IMR-90 (cell line): ENCODE data around the gene ZC3H7B. TPM values are rescaled to one million over a fixed set of nuclear protein-coding genes. Genes with fewer than 3 reads are reported as not detected.

Experiments used
- ATAC-seq: fragments of 200-7000 bp; cut with Tn5 transposase; 2 replicates; pipeline ENCODE4 v1.9.1; 2020; ENCODE audit warnings: low read depth, mild to moderate bottlenecking, moderate library complexity
- BruUV-seq: library from RNA; stranded (reverse); fragments of 400-500 nt; replicated peaks from 2 replicates; lab custom pipeline; 2021; lab: Mats Ljungman, UMichigan
- CTCF ChIA-PET: fragments of 300-600 bp; formaldehyde crosslinking; extraction: SDS; loops from one replicate; lab custom pipeline; 2021; ENCODE audit warnings: antibody characterized with exemption; lab: Yijun Ruan, JAX
- POLR2A ChIA-PET: fragments of 300-600 bp; sonication (Branson Sonifier 250); formaldehyde crosslinking; loops from one replicate; lab custom pipeline; 2022; ENCODE audit warnings: antibody characterized with exemption; ENCODE audit not compliant: unreplicated experiment; lab: Charles Lee
- DNase-seq: peaks from one replicate; pipeline ENCODE4 v3.0.0; 2013
- H2AFZ ChIP-seq: replicated peaks from 2 replicates; pipeline ENCODE3; 2013; ENCODE audit warnings: low read length, mild to moderate bottlenecking; ENCODE audit not compliant: poor library complexity
- H2AK5ac ChIP-seq: 2 replicates; pipeline ENCODE4 v1.6.1; 2013; ENCODE audit warnings: low read depth, low read length, inconsistent platforms
- H2AK9ac ChIP-seq: replicated peaks from 2 replicates; pipeline ENCODE3; 2013; ENCODE audit warnings: mild to moderate bottlenecking, low read depth, low read length, moderate library complexity; ENCODE audit not compliant: poor library complexity
- H2BK120ac ChIP-seq: 2 replicates; pipeline ENCODE4 v1.6.1; 2013; ENCODE audit warnings: low read depth, low read length, inconsistent platforms
- H2BK15ac ChIP-seq: 3 replicates; pipeline ENCODE4 v1.6.1; 2013; ENCODE audit warnings: low read depth, low read length, inconsistent platforms
- H2BK20ac ChIP-seq: 2 replicates; pipeline ENCODE4 v1.6.1; 2013; ENCODE audit warnings: low read depth, mild to moderate bottlenecking, inconsistent platforms, low read length, moderate library complexity
- H2BK5ac ChIP-seq: 2 replicates; pipeline ENCODE4 v1.6.1; 2013; ENCODE audit warnings: mild to moderate bottlenecking, low read depth, low read length, inconsistent platforms; ENCODE audit not compliant: poor library complexity, severe bottlenecking
- H3K14ac ChIP-seq: replicated peaks from 2 replicates; pipeline ENCODE4 v1.6.1; 2013; ENCODE audit warnings: low read depth, low read length, inconsistent platforms
- H3K18ac ChIP-seq: 2 replicates; pipeline ENCODE4 v1.6.1; 2013; ENCODE audit warnings: low read depth, low read length, control low read depth
- H3K23ac ChIP-seq: 2 replicates; pipeline ENCODE4 v1.6.1; 2013; ENCODE audit warnings: low read depth, low read length, inconsistent platforms
- H3K27ac ChIP-seq: 2 replicates; pipeline ENCODE4 v1.5.1; 2013; ENCODE audit warnings: mild to moderate bottlenecking, control low read depth, low read length; ENCODE audit not compliant: insufficient read depth
- H3K27me3 ChIP-seq: 2 replicates; pipeline ENCODE4 v1.6.1; 2013; ENCODE audit warnings: low read length; ENCODE audit not compliant: control insufficient read depth, insufficient read depth
- H3K36me3 ChIP-seq: 2 replicates; pipeline ENCODE4 v1.6.1; 2013; ENCODE audit warnings: low read length, mixed read lengths; ENCODE audit not compliant: control insufficient read depth, insufficient read depth
- H3K4ac ChIP-seq: 2 replicates; pipeline ENCODE4 v1.6.1; 2013; ENCODE audit warnings: low read depth, low read length, inconsistent platforms
- H3K4me1 ChIP-seq: 2 replicates; pipeline ENCODE4 v1.6.1; 2013; ENCODE audit warnings: low read length, mixed read lengths; ENCODE audit not compliant: control insufficient read depth, insufficient read depth
- H3K4me2 ChIP-seq: 2 replicates; pipeline ENCODE4 v1.6.1; 2013; ENCODE audit warnings: low read depth, mild to moderate bottlenecking, control low read depth, low read length, moderate library complexity
- H3K4me3 ChIP-seq: 2 replicates; pipeline ENCODE4 v1.5.1; 2013; ENCODE audit warnings: low read depth, mild to moderate bottlenecking, control low read depth, low read length, moderate library complexity; ENCODE audit not compliant: insufficient read depth
- H3K56ac ChIP-seq: 2 replicates; pipeline ENCODE4 v1.6.1; 2013; ENCODE audit warnings: low read length, inconsistent platforms; ENCODE audit not compliant: insufficient read depth; ENCODE audit errors: extremely low read depth
- H3K79me1 ChIP-seq, 2 experiments: 2 replicates each; pipeline ENCODE4 v1.6.1; 2013; ENCODE audit warnings: low read length in 2 of 2, inconsistent platforms in 1 of 2, low read depth in 1 of 2
- H3K9ac ChIP-seq: 2 replicates; pipeline ENCODE4 v1.6.1; 2013; ENCODE audit warnings: low read depth, low read length, control low read depth
- H3K9me1 ChIP-seq: 2 replicates; pipeline ENCODE4 v1.6.1; 2013; ENCODE audit warnings: low read length, inconsistent platforms; ENCODE audit not compliant: insufficient read depth
- H3K9me3 ChIP-seq: 2 replicates; pipeline ENCODE4 v1.6.1; 2013; ENCODE audit warnings: low read length; ENCODE audit not compliant: control insufficient read depth, insufficient read depth
- H4K20me1 ChIP-seq: 2 replicates; pipeline ENCODE4 v1.6.1; 2013; ENCODE audit warnings: low read length, inconsistent platforms; ENCODE audit not compliant: insufficient read depth
- H4K5ac ChIP-seq: 2 replicates; pipeline ENCODE4 v1.6.1; 2013; ENCODE audit warnings: mild to moderate bottlenecking, low read depth, low read length, control low read depth
- H4K8ac ChIP-seq, 2 experiments: 2 replicates each; pipeline ENCODE4 v1.6.1; 2013; ENCODE audit warnings: low read depth in 2 of 2, low read length in 2 of 2, control low read depth in 1 of 2, inconsistent platforms in 1 of 2
- H4K91ac ChIP-seq: 2 replicates; pipeline ENCODE4 v1.6.1; 2013; ENCODE audit warnings: low read depth, low read length, inconsistent platforms; ENCODE audit not compliant: insufficient read depth
- NFE2L2 ChIP-seq: fragments of 150-350 bp; IDR thresholded peaks from 2 replicates; pipeline ENCODE4 v1.6.1; 2016; ENCODE audit warnings: low read depth, mild to moderate bottlenecking, low read length
- RCOR1 ChIP-seq: IDR thresholded peaks from 2 replicates; pipeline ENCODE4 v1.6.1; 2012; ENCODE audit warnings: mild to moderate bottlenecking, low read length, improper control_type of control experiment; ENCODE audit not compliant: insufficient replicate concordance
- WGBS, 2 experiments: methylation state at CpG; one replicate each; pipeline versions ENCODE4 v1.1.5 to v1.1.7; 2013; ENCODE audit warnings: missing lambda C conversion rate in 2 of 2; ENCODE audit not compliant: insufficient read length in 1 of 2; ENCODE audit errors: extremely low coverage in 2 of 2; 5-methylcytosine and 5-hydroxymethylcytosine counted together
- dilution Hi-C: fragments of 300-500 bp; cut with HindIII; formaldehyde crosslinking; loops from one replicate; pipeline ENCODE4 v1.14.3; 2018; ENCODE audit warnings: low sequenced_read_pairs; ENCODE audit not compliant: unreplicated experiment
- in situ Hi-C: fragments of 300-500 bp; cut with MboI; formaldehyde crosslinking; loops from 3 replicates; pipeline ENCODE4 v1.14.3; 2019; ENCODE audit warnings: low sequenced_read_pairs, inconsistent platforms, mixed read lengths
- intact Hi-C: fragments of 100-400 bp; cut with micrococcal nuclease; formaldehyde crosslinking; loops from 2 replicates; pipeline ENCODE4 v1.10.0; 2022
- polyA plus RNA-seq, 3 experiments: library from polyadenylated mRNA; depleted of rRNA; stranded (reverse); fragments of >200 nt; gene quantifications; 2 replicates each; pipeline ENCODE4 v1.2.3, GENCODE V29; 2012; ENCODE audit warnings: low replicate concordance in 1 of 3
- total RNA-seq: library from RNA; depleted of rRNA; stranded (reverse); fragments of >200 nt; gene quantifications from 2 replicates; pipeline ENCODE4 v1.2.3, GENCODE V29; 2012

The ZC3H7B gene
- total and polyA plus RNA-seq, 2 of the 4 experiments (the other 2 are of a cell fraction) = 37.6 to 72.3 TPM

DNA sequence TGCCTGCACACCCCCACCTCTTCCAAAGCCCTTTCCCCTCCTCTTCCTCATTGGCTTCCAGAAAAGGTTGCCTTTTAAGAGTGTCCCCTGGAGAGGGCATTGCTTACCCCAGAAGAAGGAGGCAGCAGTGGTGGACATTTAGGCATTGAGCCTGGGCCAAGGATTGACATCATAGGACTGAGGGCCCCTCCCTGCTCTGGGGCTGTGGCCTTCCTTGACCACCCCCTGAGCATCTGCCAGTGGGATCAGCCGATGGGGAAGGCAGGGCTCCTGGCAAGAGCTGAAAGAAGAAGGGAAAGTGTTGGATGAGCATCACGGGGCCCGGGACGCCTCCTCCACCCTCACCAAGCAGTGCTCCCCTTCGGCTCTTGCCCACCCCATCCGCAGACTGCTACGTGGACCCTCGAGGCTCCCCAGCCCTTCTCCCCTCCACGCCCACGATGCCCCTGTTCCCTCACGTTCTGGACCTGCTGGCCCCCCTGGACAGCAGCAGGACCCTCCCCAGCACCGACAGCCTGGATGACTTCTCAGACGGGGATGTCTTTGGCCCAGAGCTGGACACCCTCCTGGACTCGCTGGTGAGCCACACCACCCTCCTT is 37.4 kb downstream of the ZC3H7B start:
- Histone ChIP-seq H2BK120ac (no peak overlapping the region), H4K20me1 (0 out of 2 replicates have a peak, but pooled peaks cover 4% of the 10 kb centered on the region), H3K9me1 (peaks cover 8% of the 10 kb centered on the region; the same call in 1 of the 2 replicates), H2BK15ac (no peak overlapping the region), H3K4ac (no peak overlapping the region), H3K27ac (no peak overlapping the region), H2BK20ac (no peak overlapping the region), H3K9me3 (no peaks in the 10 kb centered on the region), H4K5ac (no peak overlapping the region), H2AK9ac (no peak overlapping the region), H3K4me2 (no peak overlapping the region), H3K4me1 (no peaks in the 10 kb centered on the region), H3K9ac (no peak overlapping the region), H3K23ac (no peak overlapping the region), H3K14ac (no peak overlapping the region), H2AFZ (no peak overlapping the region), H2AK5ac (no peak overlapping the region), H2BK5ac (no peak overlapping the region), H3K18ac (no peak overlapping the region), H3K36me3 (peaks cover 75% of the 10 kb centered on the region), H3K4me3 (no peak overlapping the region), H4K91ac (no peak overlapping the region), H3K27me3 (no peaks in the 10 kb centered on the region), H3K79me1 (peaks cover 9 to 58% of the 10 kb centered on the region in 2 experiments), H3K56ac (no peak overlapping the region), H4K8ac (no peak overlapping the region)
- 95% methylated on average over 4 of the region's 14 CpGs; no CpG with 5 or more reads in 1 of the 2 experiments for WGBS, 2 experiments
- ATAC-seq (no peak), DNase-seq (no peak)
- CTCF ChIA-PET = no interaction called here
- in situ Hi-C loops = no loop called here
- intact Hi-C loops = no loop called here
- dilution Hi-C loops = no loop called here
- TF ChIP-seq NFE2L2 (no peak), RCOR1 (no peak)
- no TSS peak for BruUV-seq
- POLR2A ChIA-PET = no interaction called here
